Psoas muscle (tissue), 8 donors: Measurements from ENCODE around the gene FGD3. TPM values are rescaled to one million over a fixed set of nuclear protein-coding genes. Genes with fewer than 3 reads are reported as not detected.

Experiments
- ATAC-seq, 4 donors: fragments of 200-7000 bp; cut with Tn5 transposase; one replicate each; pipeline ENCODE4 v1.9.1; 2020; ENCODE audit warnings: moderate library complexity in 3 of 4, mild to moderate bottlenecking in 2 of 4
- DNase-seq, 2 donors: peaks; one replicate each; pipeline ENCODE4 v3.0.0-alpha.2; 2020
- H3K27ac ChIP-seq: fragments of 200-600 bp; one replicate; pipeline ENCODE4 v1.8.0; 2022
- H3K27me3 ChIP-seq, 3 donors: fragments of 200-600 bp in 1 of 3; one replicate each; pipeline versions ENCODE4 v1.6.1 to v1.8.0; 2013 to 2022; ENCODE audit warnings: low read length in 2 of 3, mild to moderate bottlenecking in 2 of 3, moderate library complexity in 1 of 3; ENCODE audit not compliant: insufficient read depth in 3 of 3
- H3K36me3 ChIP-seq, 2 donors: fragments of 200-600 bp in 1 of 2; one replicate each; pipeline versions ENCODE4 v1.6.1 to v1.8.0; 2013 to 2022; ENCODE audit warnings: low read depth in 1 of 2, mild to moderate bottlenecking in 1 of 2, moderate library complexity in 1 of 2; ENCODE audit not compliant: insufficient read depth in 1 of 2
- H3K4me1 ChIP-seq: fragments of 200-600 bp; one replicate; pipeline ENCODE4 v1.8.0; 2022
- H3K4me3 ChIP-seq: fragments of 200-600 bp; one replicate; pipeline ENCODE4 v1.8.0; 2022; ENCODE audit warnings: mild to moderate bottlenecking
- H3K9me3 ChIP-seq: fragments of 200-600 bp; one replicate; pipeline ENCODE4 v1.8.0; 2022
- WGBS, 3 donors: extraction: QIAGEN DNeasy Blood & Tissue Kit; methylation state at CpG; one replicate each; pipeline versions ENCODE4 v1.1.6 to v1.1.7; 2013; 5-methylcytosine and 5-hydroxymethylcytosine counted together
- intact Hi-C, 2 donors: fragments of 100-400 bp; cut with DNase I; formaldehyde crosslinking; loops; one replicate each; pipeline versions ENCODE4 v1.11.0 to v1.14.2; 2022
- polyA plus RNA-seq, 3 donors: library from polyadenylated mRNA; stranded (reverse); fragments of 200-250 nt; gene quantifications; one replicate each; pipeline ENCODE4 v1.2.3, GENCODE V29; 2013
- total RNA-seq, 4 donors: library from RNA; stranded (reverse); fragmentation: NEBNext Ultra II Directional in 2 of 4; extraction: Animal tissue kit (Norgen Biotek cat#: 25700) in 2 of 4; gene quantifications; one replicate each; pipeline versions ENCODE4 v1.2.1 to v1.2.4, GENCODE V29; 2021 to 2023
- TF ChIP-seq, protein P1 (sequence below): fragments of 200-600 bp; IDR thresholded peaks from one replicate; pipeline ENCODE4 v1.8.0; 2022; ENCODE audit warnings: antibody characterized with exemption
- donor health status: healthy with polysubstance abuse.
- donor health status: DM: no; HTN: no; CAD: no; lungs with moderate emphysema.
- donor health status: Bipolar disorder and iron deficiency.
- donor health status: healthy.
- donor health status: DM: yes; HTN: yes; CAD: no.
- donor health status: DM: no; HTN: no; CAD: no.
- donor health status: DM: no; HTN: no; CAD: no.
- donor health status: DM: yes; HTN: yes; CAD: no.

The FGD3 gene
- total and polyA plus RNA-seq, 7 donors: 0.45 to 2.5 (median 1.2) TPM

DNA sequence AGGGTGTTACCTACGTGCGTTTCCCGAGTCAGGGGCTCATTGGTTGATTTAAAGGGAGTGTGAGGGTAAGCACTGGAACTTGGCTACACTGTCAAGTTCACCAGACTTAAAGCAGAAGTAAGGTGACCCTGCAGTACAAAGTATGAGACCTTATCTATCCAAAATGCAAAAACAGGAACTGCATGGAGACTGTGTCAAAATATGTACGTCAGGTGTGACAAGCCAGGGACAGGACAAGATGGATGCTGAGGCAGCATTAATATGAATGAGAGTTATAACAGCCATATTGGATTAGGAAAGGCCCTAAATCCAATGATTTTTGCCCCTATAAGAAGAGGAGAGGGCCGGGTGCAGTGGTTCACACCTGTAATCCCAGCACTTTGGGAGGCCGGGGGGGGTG, 95.8 kb downstream of the FGD3 start:
- no peak for DNase-seq
- ATAC-seq: no peak
- Histone ChIP-seq H3K27me3 (no peaks in the 10 kb centered on the region), H3K27ac (no peak overlapping the region), H3K36me3 (no peaks in the 10 kb centered on the region), H3K4me3 (no peak overlapping the region), H3K9me3 (no peaks in the 10 kb centered on the region), H3K4me1 (no peaks in the 10 kb centered on the region)
- TF ChIP-seq, protein P1, sequence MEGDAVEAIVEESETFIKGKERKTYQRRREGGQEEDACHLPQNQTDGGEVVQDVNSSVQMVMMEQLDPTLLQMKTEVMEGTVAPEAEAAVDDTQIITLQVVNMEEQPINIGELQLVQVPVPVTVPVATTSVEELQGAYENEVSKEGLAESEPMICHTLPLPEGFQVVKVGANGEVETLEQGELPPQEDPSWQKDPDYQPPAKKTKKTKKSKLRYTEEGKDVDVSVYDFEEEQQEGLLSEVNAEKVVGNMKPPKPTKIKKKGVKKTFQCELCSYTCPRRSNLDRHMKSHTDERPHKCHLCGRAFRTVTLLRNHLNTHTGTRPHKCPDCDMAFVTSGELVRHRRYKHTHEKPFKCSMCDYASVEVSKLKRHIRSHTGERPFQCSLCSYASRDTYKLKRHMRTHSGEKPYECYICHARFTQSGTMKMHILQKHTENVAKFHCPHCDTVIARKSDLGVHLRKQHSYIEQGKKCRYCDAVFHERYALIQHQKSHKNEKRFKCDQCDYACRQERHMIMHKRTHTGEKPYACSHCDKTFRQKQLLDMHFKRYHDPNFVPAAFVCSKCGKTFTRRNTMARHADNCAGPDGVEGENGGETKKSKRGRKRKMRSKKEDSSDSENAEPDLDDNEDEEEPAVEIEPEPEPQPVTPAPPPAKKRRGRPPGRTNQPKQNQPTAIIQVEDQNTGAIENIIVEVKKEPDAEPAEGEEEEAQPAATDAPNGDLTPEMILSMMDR: no peak
- WGBS, 3 donors: 84 to 85% (median 84%) methylated on average over 6 of the region's 6 CpGs
- intact Hi-C loops: no loop called here

GRCh38 chr9:93045521-93045920, 98.2 kb downstream of the FGD3 start:
- Histone ChIP-seq H3K4me1 (no peaks in the 10 kb centered on the region), H3K9me3 (no peaks in the 10 kb centered on the region), H3K27ac (no peak overlapping the region), H3K36me3 (no peaks in the 10 kb centered on the region), H3K27me3 (no peaks in the 10 kb centered on the region), H3K4me3 (no peak overlapping the region)
- intact Hi-C loops: no loop called here
- 90% methylated on average over 2 of the region's 2 CpGs for WGBS, 3 donors
- no peak for DNase-seq
- TF ChIP-seq, protein P1: no peak
- ATAC-seq: no peak

DNA sequence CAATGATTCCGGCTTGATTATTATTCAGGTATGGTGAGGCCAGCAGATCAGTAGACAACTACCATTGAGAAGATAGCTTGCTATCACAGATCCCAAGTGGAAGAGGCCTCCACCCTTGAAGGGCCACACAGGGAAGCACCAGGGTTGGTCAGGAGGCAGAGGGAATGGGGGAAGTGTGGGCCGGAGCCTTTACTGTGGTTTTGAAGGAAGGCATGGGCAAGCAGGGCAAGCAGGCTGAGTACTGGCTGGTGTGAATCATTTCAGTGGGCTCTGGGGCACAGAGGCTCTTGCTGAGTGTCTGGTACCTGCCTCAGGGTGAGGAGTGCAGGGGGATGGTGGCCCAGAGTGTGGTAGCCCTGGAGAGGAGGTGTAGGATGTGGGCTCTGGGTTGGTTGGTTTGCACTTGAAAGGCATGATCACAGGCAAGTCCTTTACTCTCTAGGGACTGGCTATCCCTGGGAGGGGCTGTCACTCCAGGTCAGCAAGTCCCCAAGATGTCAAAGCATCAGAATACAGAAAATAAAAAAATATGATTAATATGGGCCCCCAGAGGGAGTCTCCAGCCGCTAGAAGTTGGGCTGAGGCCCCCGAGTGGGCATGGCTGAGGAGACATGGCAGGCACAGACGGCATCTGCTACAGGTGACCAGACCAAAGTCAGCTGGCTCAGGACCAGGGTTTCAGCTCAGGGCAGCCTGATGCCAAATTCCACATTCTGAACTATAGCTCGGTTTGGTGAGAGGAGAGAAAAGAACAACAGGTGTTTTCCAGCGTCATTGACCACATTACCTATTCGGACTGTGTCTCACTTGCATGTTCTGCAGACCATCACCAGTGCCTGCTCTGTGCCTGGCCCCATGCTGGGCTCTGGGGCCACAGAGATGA, 101.5 kb downstream of the FGD3 start:
- no peak overlapping the region for H3K27ac ChIP-seq
- ATAC-seq (no peak), DNase-seq (peak in 1 of 2 donors; percentile 15)
- no peak overlapping the region for H3K4me3 ChIP-seq
- H3K9me3 ChIP-seq: no peaks in the 10 kb centered on the region
- 57 to 65% (median 60%) methylated on average over 8 of the region's 8 CpGs for WGBS, 3 donors
- H3K27me3 ChIP-seq: no peaks in the 10 kb centered on the region
- no peaks in the 10 kb centered on the region for H3K4me1 ChIP-seq
- intact Hi-C loops: no loop called here
- TF ChIP-seq, protein P1: no peak
- H3K36me3 ChIP-seq: no peaks in the 10 kb centered on the region

- no peaks in the 10 kb centered on the region for H3K36me3 ChIP-seq
- 67 to 73% (median 72%) methylated on average over 4 of the region's 4 CpGs for WGBS, 3 donors
- peak in 1 of 2 donors; percentile 12 for DNase-seq
- ATAC-seq: no peak
- intact Hi-C loops: no loop called here
- no peaks in the 10 kb centered on the region for H3K27me3 ChIP-seq
- TF ChIP-seq, protein P1: no peak
- H3K4me1 ChIP-seq: no peaks in the 10 kb centered on the region
- no peak overlapping the region for H3K27ac ChIP-seq
- H3K9me3 ChIP-seq: no peaks in the 10 kb centered on the region
- no peak overlapping the region for H3K4me3 ChIP-seq
Observed at GRCh38 chr9:93049491-93049890, 102.2 kb downstream of the FGD3 start.
